HG03095 (cell line): ENCODE measurements around the gene APCDD1L.

ENCODE experiments used
- ATAC-seq: cut with Tn5 transposase; IDR thresholded peaks from one replicate; pipeline ENCODE4 v1.9.1; 2021; ENCODE audit warnings: moderate library complexity; ENCODE audit not compliant: unreplicated experiment

Gene APCDD1L

DNA sequence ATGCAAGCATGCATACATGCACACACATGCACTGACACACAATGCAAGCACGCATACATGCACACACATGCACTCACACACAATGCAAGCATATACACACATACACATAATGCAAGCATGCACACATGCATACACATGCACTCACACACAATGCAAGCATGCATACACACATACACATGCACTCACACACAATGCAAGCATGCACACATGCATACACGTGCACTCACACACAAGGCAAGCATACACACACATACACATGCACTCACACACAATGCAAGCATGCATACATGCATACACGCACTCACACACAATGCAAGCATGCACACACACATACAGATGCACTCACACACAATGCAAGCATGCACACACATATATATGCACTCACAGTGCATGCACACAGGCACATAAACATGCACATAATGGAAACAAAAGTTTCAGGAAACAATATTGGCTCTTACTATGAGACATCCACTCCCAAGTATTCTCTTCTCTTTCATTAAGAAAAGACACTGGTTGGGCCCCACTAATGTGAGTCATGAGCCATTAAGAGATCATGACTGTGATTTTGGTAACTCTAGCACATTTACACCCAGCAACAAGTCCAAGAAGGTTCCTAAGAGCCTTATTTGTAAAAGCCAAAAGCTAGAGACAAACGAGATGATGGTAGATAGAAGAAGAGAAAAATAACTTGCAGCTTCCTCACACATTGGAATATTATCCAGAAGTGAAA, 22.2 kb downstream of the APCDD1L start:
- no peak for ATAC-seq

GRCh38 chr20:58492074-58492718, 23.0 kb downstream of the APCDD1L start:
- ATAC-seq = no peak

DNA sequence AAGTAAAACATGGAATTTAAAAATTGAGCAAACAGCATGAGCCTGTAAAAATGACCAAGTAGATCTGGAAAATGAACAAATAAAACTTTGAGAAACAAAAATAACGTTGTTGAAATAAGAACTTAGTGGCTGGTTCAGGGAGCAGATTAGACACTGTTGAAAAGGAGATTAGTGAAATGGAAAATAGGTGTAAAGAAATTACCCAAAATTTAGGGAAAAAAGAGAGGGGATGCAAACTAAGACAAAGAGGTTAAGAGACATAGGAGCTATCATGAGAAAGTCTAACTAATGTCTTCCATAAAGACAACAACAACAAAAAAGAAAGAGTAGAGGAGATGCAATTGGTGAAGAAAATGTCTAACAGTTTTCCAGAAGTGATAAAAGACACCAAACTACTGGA, 29.0 kb downstream of the APCDD1L start:
- no peak for ATAC-seq

DNA sequence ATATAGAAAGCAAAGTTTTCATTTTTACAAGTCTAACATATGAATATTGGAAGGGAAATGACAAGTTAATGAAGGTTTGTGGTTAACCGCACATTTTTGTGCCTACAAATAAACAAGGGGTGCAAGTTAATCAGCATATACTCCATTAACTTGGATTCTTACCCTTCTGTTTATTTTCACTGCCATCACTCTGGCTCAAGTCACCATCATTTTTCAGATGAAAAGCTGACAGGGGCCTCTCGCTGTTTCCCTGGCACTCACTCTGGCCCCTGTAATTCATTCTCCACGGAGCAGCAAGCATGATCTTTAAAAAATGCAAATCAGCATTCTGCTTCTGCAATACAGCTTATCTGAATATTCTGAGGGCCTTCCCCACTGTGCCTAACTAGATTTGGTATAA, 29.8 kb downstream of the APCDD1L start:
- no peak for ATAC-seq

DNA sequence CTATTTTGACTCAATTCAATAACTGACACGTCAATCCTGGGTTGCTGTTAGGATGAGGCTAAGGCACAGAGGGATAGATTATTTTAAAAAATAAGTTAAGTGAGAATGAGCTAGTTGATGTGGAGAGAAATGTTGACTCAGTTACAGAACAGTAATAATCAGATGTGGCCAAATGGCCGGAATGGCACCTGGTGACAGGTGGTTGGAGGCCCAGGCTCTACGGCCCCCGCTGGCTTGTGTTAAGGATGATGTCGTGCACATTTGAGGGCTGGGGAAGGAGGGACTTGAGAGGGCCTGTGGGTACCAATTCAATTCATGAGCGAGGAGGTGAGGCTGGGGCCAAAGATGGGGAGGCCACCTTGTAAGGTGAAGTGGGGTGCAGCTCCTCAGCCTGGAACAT, 31.7 kb downstream of the APCDD1L start:
- no peak for ATAC-seq

- no peak for ATAC-seq
Observed at GRCh38 chr20:58483051-58483450, 32.1 kb downstream of the APCDD1L start.

- no peak for ATAC-seq
Observed at GRCh38 chr20:58482416-58482815, 32.8 kb downstream of the APCDD1L start.

- no peak for ATAC-seq
Observed at GRCh38 chr20:58481481-58482021, 33.6 kb downstream of the APCDD1L start.

- ATAC-seq = no peak
Observed at GRCh38 chr20:58480551-58481336, 34.5 kb downstream of the APCDD1L start.

DNA sequence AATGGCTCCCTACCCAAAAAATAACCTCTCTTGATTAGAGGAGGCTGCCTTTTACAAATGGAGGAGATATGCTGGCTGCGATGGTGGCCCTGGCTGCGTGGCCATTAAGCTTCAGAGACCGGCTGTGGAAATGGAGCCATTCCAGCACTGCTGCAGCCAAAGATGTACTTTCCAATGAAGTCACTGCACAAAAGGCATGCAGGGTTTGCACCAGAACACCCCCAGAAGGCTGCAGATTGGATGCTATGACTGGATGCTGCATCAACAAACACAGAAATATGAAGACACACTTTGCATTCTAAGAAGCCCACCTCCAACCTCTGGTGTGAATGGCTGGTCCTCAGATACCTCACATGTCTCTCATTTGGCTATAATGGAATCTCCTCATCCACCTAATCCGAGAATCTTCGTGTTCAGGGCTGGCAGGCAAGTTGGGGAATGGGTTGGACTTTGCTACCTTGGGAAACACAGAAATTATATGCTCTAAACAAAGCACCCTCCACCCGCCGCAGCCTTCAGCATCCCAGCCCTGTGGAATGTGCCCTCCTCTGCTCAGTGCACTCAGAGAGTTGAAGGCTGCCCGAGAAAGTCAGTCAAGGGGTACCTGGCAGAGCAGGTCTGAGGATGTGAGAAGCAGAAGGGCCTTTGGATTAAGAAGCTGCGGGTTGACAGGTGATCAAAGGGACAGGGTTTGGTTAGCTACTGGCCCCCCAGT, 35.3 kb downstream of the APCDD1L start:
- ATAC-seq = no peak

- ATAC-seq = no peak
Observed at GRCh38 chr20:58478141-58478805, 36.9 kb downstream of the APCDD1L start.

GRCh38 chr20:58475466-58475865, 39.7 kb downstream of the APCDD1L start:
- ATAC-seq = no peak

DNA sequence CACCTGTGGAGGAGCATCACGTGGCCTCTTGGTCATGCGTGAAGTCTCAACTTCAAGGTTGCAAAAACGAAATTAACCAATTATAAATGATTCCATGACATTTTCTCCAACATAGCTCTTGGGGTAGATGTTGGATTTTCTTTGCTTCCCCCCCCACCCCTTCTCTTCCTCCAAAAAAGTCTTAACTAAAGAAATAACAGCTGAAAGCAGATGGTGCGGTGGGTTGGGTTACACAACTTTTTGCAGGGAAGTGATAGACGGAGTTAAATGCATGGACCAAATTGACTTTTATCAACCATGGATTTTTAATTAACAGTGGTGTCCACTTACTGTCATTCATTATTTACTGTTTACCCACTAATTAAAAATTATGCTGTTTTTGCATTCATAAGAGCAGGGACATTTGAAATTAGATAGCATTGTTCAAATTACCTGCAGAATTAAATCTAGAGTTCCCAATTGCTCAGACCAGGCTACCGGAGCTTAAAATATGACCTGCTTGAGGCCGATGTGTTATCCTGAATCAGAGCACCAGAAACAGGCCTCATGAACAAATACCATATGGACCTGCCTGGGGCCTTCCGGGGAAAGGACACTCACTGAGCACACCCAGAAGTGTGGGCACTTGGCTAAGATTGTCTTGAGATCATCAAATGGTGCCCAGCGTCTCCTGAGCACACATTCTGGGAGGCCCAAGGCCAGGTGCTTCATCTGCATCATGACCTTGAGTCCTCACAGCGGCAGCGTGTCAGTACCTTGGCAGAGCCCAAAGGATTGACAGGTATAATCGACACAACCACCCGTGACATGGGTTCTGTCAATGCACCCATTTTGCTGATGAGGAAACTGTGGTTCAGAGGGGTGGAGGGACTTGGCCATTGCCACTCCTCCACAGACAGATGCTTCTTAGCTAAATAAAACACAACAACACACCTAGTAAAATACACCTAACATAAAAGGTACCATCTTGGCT, 41.5 kb downstream of the APCDD1L start:
- no peak for ATAC-seq

- no peak for ATAC-seq
Observed at GRCh38 chr20:58472273-58473018, 42.8 kb downstream of the APCDD1L start.

DNA sequence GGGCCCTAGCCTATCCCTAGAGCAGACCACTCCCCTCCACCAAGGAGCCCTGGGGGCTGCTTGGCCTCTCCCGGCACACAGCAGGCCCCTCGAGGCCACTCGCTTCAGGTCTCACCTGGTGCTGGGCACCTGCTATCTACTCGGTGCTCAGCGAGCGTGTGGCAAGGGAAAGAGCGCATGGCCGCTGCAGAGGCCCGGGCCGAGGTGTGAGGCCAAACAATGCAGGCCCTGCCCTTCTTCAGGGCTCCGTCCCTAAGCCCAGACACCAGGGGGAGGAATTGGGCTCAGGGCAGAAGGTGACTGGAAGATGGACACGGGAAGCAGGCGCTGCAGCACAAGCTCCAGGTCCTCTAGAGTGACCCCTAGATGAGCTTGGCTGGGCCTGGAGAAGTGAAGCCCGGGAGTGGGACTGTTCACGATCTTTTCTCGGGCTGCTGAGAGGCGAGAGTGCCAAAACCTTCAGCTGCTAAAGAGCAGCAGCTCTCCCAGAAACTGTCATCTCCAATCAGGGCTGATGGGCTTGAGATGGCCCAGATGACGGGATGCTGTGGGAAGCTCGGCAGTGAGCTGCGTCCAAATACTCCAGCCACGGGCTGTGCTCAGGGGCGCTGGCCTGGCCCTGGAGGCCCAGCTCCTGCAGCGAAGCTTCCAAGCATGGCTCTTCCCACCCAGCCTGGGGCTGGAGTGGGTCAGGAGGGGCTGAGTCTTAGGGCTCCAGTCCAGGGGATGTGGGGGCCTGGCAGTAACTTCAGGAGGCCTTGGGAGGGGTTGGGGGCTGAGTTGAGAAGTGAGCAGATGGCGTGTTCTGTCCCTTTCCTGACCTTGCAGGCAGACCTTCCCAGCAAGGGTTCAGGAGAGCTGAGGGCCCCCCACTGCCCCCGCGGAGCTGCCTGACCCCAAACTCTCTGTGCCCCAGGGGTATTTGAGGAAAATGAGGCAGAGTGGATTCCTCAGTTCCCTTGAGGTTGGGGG, 43.7 kb downstream of the APCDD1L start:
- ATAC-seq = no peak

- ATAC-seq = no peak
Observed at GRCh38 chr20:58470336-58471192, 44.6 kb downstream of the APCDD1L start.

DNA sequence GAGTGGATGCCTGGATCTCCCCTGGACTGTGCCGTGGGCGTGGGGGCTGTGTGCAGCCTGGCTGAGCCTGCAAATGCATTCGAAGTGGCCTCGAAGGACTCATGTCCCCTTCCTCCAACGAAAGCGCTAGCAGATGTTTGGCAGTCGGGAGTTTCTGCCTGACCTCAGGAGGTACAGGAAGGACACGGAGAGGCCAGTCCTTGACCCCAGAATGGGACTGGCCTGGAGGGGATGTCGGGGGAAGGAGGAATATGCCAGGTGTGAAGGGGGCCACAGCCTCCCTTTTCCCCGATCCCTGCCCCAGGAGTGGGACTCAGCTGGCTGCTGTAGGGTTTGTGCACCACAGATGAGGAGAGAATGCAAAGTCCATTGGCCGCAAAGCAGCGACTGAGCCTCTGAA, 45.6 kb downstream of the APCDD1L start:
- ATAC-seq = no peak
